SK-N-SH (cell line): Measurements from ENCODE around the gene KLF7. TPM values are rescaled to one million over a fixed set of nuclear protein-coding genes. Genes with fewer than 3 reads are reported as not detected.

ENCODE experiments used
- CTCF ChIA-PET: fragments of 300-600, 350-600 bp; formaldehyde crosslinking; extraction: SDS; loops from one replicate; lab custom pipeline; 2021; lab: Yijun Ruan, JAX
- POLR2A ChIA-PET: fragments of 350-600 bp; sonication (Branson Sonifier 250); formaldehyde crosslinking; extraction: SDS; loops from one replicate; lab custom pipeline; 2020; ENCODE audit warnings: antibody characterized with exemption, inconsistent platforms; lab: Yijun Ruan, JAX
- DNase-seq: peaks from one replicate; pipeline ENCODE4 v3.0.0; 2012
- H2AFZ ChIP-seq: fragments of 200-600 bp; sonication (generic); 2 replicates; pipeline ENCODE4 v1.8.1; 2016; ENCODE audit warnings: antibody characterized with exemption, mild to moderate bottlenecking, low read depth
- H3F3A ChIP-seq: fragments of 200-600 bp; sonication (generic); replicated peaks from 2 replicates; pipeline ENCODE3; 2016; ENCODE audit warnings: antibody characterized with exemption, mild to moderate bottlenecking; ENCODE audit not compliant: insufficient read depth
- H3K27ac ChIP-seq, 2 experiments: fragments of 200-500 bp in 1 of 2; fragments of 200-600 bp in 1 of 2; sonication (Bioruptor generic) in 1 of 2; sonication (generic), shearing (Covaris generic) in 1 of 2; 2 replicates each; pipeline versions ENCODE4 v1.5.1 to v1.6.1; 2014 to 2016; ENCODE audit warnings: low read depth in 2 of 2, inconsistent platforms in 1 of 2, low read length in 1 of 2, mild to moderate bottlenecking in 1 of 2, mixed read lengths in 1 of 2
- H3K27me3 ChIP-seq: fragments of 200-600 bp; sonication (generic), shearing (Covaris generic); 2 replicates; pipeline ENCODE4 v1.6.1; 2016; ENCODE audit warnings: mixed run types; ENCODE audit not compliant: insufficient read depth
- H3K36me3 ChIP-seq, 2 experiments: fragments of 200-500 bp in 1 of 2; fragments of 200-600 bp in 1 of 2; sonication (Bioruptor generic) in 1 of 2; sonication (generic) in 1 of 2; replicated peaks in 1 of 2; 2 replicates each; pipeline versions ENCODE3 to v1.5.1; 2014 to 2016; ENCODE audit warnings: low read length in 1 of 2, mild to moderate bottlenecking in 1 of 2; ENCODE audit not compliant: insufficient read depth in 2 of 2, control insufficient read depth in 1 of 2
- H3K4me1 ChIP-seq, 2 experiments: fragments of 200-500 bp in 1 of 2; fragments of 200-600 bp in 1 of 2; sonication (Bioruptor generic) in 1 of 2; sonication (generic), shearing (Covaris generic) in 1 of 2; 2 replicates each; pipeline versions ENCODE4 v1.5.1 to v1.6.1; 2014 to 2016; ENCODE audit warnings: low read depth in 1 of 2, low read length in 1 of 2, mixed run types in 1 of 2; ENCODE audit not compliant: insufficient read depth in 2 of 2, control insufficient read depth in 1 of 2
- H3K4me2 ChIP-seq: fragments of 200-600 bp; sonication (generic), shearing (Covaris generic); 2 replicates; pipeline ENCODE4 v1.6.1; 2017; ENCODE audit warnings: mixed run types
- H3K4me3 ChIP-seq, 2 experiments: fragments of 200-500 bp in 1 of 2; fragments of 200-600 bp in 1 of 2; sonication (Bioruptor generic) in 1 of 2; sonication (generic), shearing (Covaris generic) in 1 of 2; 2 replicates each; pipeline versions ENCODE4 v1.5.1 to v1.8.1; 2014 to 2016; ENCODE audit warnings: low read depth in 2 of 2, inconsistent platforms in 1 of 2, low read length in 1 of 2, mild to moderate bottlenecking in 1 of 2, mixed read lengths in 1 of 2, moderate library complexity in 1 of 2
- H3K79me2 ChIP-seq: fragments of 200-600 bp; sonication (generic); 2 replicates; pipeline ENCODE4 v1.8.1; 2017; ENCODE audit warnings: mild to moderate bottlenecking; ENCODE audit not compliant: insufficient read depth
- H3K9ac ChIP-seq: fragments of 200-600 bp; sonication (generic); 2 replicates; pipeline ENCODE4 v1.6.1; 2017; ENCODE audit warnings: mixed run types
- H3K9me2 ChIP-seq: fragments of 200-600 bp; sonication (generic); 2 replicates; pipeline ENCODE4 v1.6.1; 2017; ENCODE audit warnings: mixed run types
- H3K9me3 ChIP-seq: fragments of 200-600 bp; sonication (generic); 2 replicates; pipeline ENCODE4 v1.6.1; 2017; ENCODE audit warnings: mixed run types, mild to moderate bottlenecking, moderate library complexity
- H4K20me1 ChIP-seq: fragments of 200-600 bp; sonication (generic); 2 replicates; pipeline ENCODE4 v1.6.1; 2017; ENCODE audit warnings: mild to moderate bottlenecking, mixed run types; ENCODE audit not compliant: insufficient read depth
- ELF1 ChIP-seq: IDR thresholded peaks from 2 replicates; pipeline ENCODE4 v1.4.0; 2012
- EZH2phosphoT487 ChIP-seq: fragments of 200-600 bp; sonication (generic); IDR thresholded peaks from 2 replicates; pipeline ENCODE4 v1.6.1; 2017; ENCODE audit warnings: low read depth, mixed run types, mild to moderate bottlenecking, antibody characterized with exemption, moderate library complexity, borderline replicate concordance
- FOXM1 ChIP-seq: IDR thresholded peaks from 2 replicates; pipeline ENCODE4 v1.4.0; 2012; ENCODE audit warnings: low read depth, mild to moderate bottlenecking
- GABPA ChIP-seq: IDR thresholded peaks from 2 replicates; pipeline ENCODE4 v1.4.0; 2012; ENCODE audit warnings: low read depth, mild to moderate bottlenecking
- MEF2A ChIP-seq: IDR thresholded peaks from 2 replicates; pipeline ENCODE4 v1.4.0; 2012; ENCODE audit warnings: low read depth, borderline replicate concordance
- NFIC ChIP-seq: IDR thresholded peaks from 2 replicates; pipeline ENCODE4 v1.4.0; 2012; ENCODE audit warnings: borderline replicate concordance
- PBX3 ChIP-seq: IDR thresholded peaks from 2 replicates; pipeline ENCODE4; 2012
- RAD21 ChIP-seq: IDR thresholded peaks from 2 replicates; pipeline ENCODE4 v1.6.1; 2012; ENCODE audit warnings: mild to moderate bottlenecking, low read length
- REST ChIP-seq: IDR thresholded peaks from 2 replicates; pipeline ENCODE4 v1.6.1; 2012; ENCODE audit warnings: mild to moderate bottlenecking, low read depth, low read length, moderate library complexity
- TEAD4 ChIP-seq: IDR thresholded peaks from 2 replicates; pipeline ENCODE4 v1.4.0; 2012; ENCODE audit warnings: mild to moderate bottlenecking, borderline replicate concordance; ENCODE audit not compliant: insufficient read depth
- ZBTB33 ChIP-seq: IDR thresholded peaks from 2 replicates; pipeline ENCODE4 v1.4.0; 2012; ENCODE audit warnings: low read depth, borderline replicate concordance
- WGBS: methylation state at CpG from one replicate; pipeline ENCODE4 v1.1.6; 2017; ENCODE audit warnings: low lambda C conversion rate; 5-methylcytosine and 5-hydroxymethylcytosine counted together
- polyA plus RNA-seq, 3 experiments: library from polyadenylated mRNA; depleted of rRNA; stranded (reverse); fragments of >200 nt; gene quantifications; 2 replicates each; pipeline ENCODE4 v1.2.3, GENCODE V29; 2012

The KLF7 gene
- polyA plus RNA-seq, 1 of the 3 experiments (the other 2 are of a cell fraction): 7.5 TPM

- WGBS: 93% methylated on average over 9 of the region's 9 CpGs
- CTCF ChIA-PET: interaction anchor here (0.6 to 1.6 kb wide), 4 partner anchors 23 to 334 kb away, joined by 3 read pairs; no protein-coding TSS in a partner anchor
- H4K20me1 ChIP-seq: peaks cover 99% of the 10 kb centered on the region
Measured at GRCh38 chr2:207138627-207139297, 27.0 kb downstream of the KLF7 start.

GRCh38 chr2:207137596-207138337 lies 28.0 kb downstream of the KLF7 start:
- WGBS: 86% methylated on average over 2 of the region's 2 CpGs
- peaks cover 15 to 26% of the 10 kb centered on the region in 2 experiments for H3K36me3 ChIP-seq
- H3F3A ChIP-seq: peaks cover 18% of the 10 kb centered on the region
- H2AFZ ChIP-seq: no peak overlapping the region
- POLR2A ChIA-PET: no interaction called here
- no peak for DNase-seq
- peaks cover 99% of the 10 kb centered on the region for H4K20me1 ChIP-seq
- H3K9me3 ChIP-seq: no peaks in the 10 kb centered on the region
- no peak overlapping the region for H3K9ac ChIP-seq
- peak overlapping the region in 1 of 2 experiments; percentile 49; a peak in 2 of 4 replicates for H3K27ac ChIP-seq
- H3K4me2 ChIP-seq: no peak overlapping the region
- H3K9me2 ChIP-seq: no peaks in the 10 kb centered on the region
- peaks cover 100% of the 10 kb centered on the region for H3K79me2 ChIP-seq
- CTCF ChIA-PET: interaction anchor here (0.8 to 1.6 kb wide), 2 partner anchors 10 to 335 kb away, joined by 3 read pairs; no protein-coding TSS in a partner anchor
- H3K4me3 ChIP-seq: no peak overlapping the region
- peaks cover 41 to 54% of the 10 kb centered on the region in 2 experiments; a peak in 3 of 4 replicates for H3K4me1 ChIP-seq
- H3K27me3 ChIP-seq: no peaks in the 10 kb centered on the region
- TF ChIP-seq ZBTB33: no peak
- TF ChIP-seq TEAD4: no peak
- TF ChIP-seq REST: no peak

More at GRCh38 chr2:207138627-207139297, 27.0 kb downstream of the KLF7 start:
- DNase-seq: no peak
- H3K4me3 ChIP-seq: no peak overlapping the region
- POLR2A ChIA-PET: no interaction called here
- no peaks in the 10 kb centered on the region for H3K27me3 ChIP-seq
- H3K79me2 ChIP-seq: peaks cover 100% of the 10 kb centered on the region
- H2AFZ ChIP-seq: no peak overlapping the region
- no peak overlapping the region for H3K9ac ChIP-seq
- H3K4me2 ChIP-seq: no peak overlapping the region
- peaks cover 23% of the 10 kb centered on the region for H3F3A ChIP-seq
- peaks cover 42 to 51% of the 10 kb centered on the region in 2 experiments for H3K4me1 ChIP-seq
- H3K9me3 ChIP-seq: no peaks in the 10 kb centered on the region
- TF ChIP-seq NFIC (no peak), GABPA (no peak), ELF1 (no peak), PBX3 (no peak), MEF2A (no peak), FOXM1 (no peak), RAD21 (no peak), ZBTB33 (no peak), EZH2phosphoT487 (no peak)
- no peak overlapping the region; a peak in 1 of 4 replicates for H3K27ac ChIP-seq
- no peaks in the 10 kb centered on the region for H3K9me2 ChIP-seq
- H3K36me3 ChIP-seq: peaks cover 15 to 26% of the 10 kb centered on the region in 2 experiments
